A549 (cell line): ENCODE results near the gene C1orf50. TPM values are rescaled to one million over a fixed set of nuclear protein-coding genes. Genes with fewer than 3 reads are reported as not detected.

Experiments
- ATAC-seq, 2 experiments: fragments of 200-7000 bp in 1 of 2; fragments of >200 bp in 1 of 2; cut with Nextera tagmentation in 1 of 2; cut with Tn5 transposase in 1 of 2; 3 replicates each; pipeline versions ENCODE4 v1.8.0 to v1.9.1; 2018 to 2020; ENCODE audit warnings: mild to moderate bottlenecking in 1 of 2, moderate library complexity in 1 of 2
- CTCF ChIA-PET: fragments of 300-600 bp; sonication (Branson Sonifier 250); formaldehyde crosslinking; extraction: SDS; loops from one replicate; lab custom pipeline; 2021; ENCODE audit warnings: antibody characterized with exemption, inconsistent platforms; lab: Yijun Ruan, JAX
- POLR2A ChIA-PET: fragments of 350-600 bp; formaldehyde crosslinking; extraction: SDS; loops from one replicate; lab custom pipeline; 2021; ENCODE audit warnings: antibody characterized with exemption, inconsistent platforms; lab: Yijun Ruan, JAX
- DNase-seq, 2 experiments: peaks; one replicate each; pipeline versions ENCODE4 v3.0.0 to v3.0.0-alpha.2; 2011 to 2016; ENCODE audit warnings: low read depth in 1 of 2, low spot score in 1 of 2
- FAIRE-seq: peaks from 2 replicates; lab custom pipeline; 2011; peaks lifted over from hg19 to GRCh38; lab: Jason Lieb, UNC
- H3K27ac ChIP-seq, 2 experiments: fragments of >200 bp; sonication (Bioruptor Twin); formaldehyde crosslinking; 3 replicates each; pipeline ENCODE4 v1.5.1; 2016 to 2017
- H3K4me1 ChIP-seq: fragments of >200 bp; sonication (Bioruptor Twin); formaldehyde crosslinking; 3 replicates; pipeline ENCODE4 v1.6.1; 2016
- H3K4me2 ChIP-seq: fragments of >200 bp; sonication (Bioruptor Twin); formaldehyde crosslinking; 3 replicates; pipeline ENCODE4 v1.6.1; 2016
- H3K4me3 ChIP-seq: fragments of >200 bp; sonication (Bioruptor Twin); formaldehyde crosslinking; 3 replicates; pipeline ENCODE4 v1.5.1; 2016
- H3K9me3 ChIP-seq: fragments of >200 bp; sonication (Bioruptor Twin); formaldehyde crosslinking; 3 replicates; pipeline ENCODE4 v1.6.1; 2016
- CBX8 ChIP-seq: fragments of 200-600 bp; sonication (generic); IDR thresholded peaks from 2 replicates; pipeline ENCODE4 v1.6.1; 2016
- CHD2 ChIP-seq: fragments of 150-350 bp; IDR thresholded peaks from 2 replicates; pipeline ENCODE4 v1.6.1; 2014; ENCODE audit warnings: low read length; ENCODE audit not compliant: partially characterized antibody
- CTCF ChIP-seq: fragments of >200 bp; sonication (Bioruptor Twin); formaldehyde crosslinking; IDR thresholded peaks from 3 replicates; pipeline ENCODE4 v1.5.1; 2016
- E2F6 ChIP-seq: IDR thresholded peaks from 2 replicates; pipeline ENCODE4 v1.6.1; 2012; ENCODE audit warnings: low read depth, borderline replicate concordance
- ESRRA ChIP-seq: fragments of 150-350 bp; IDR thresholded peaks from 2 replicates; pipeline ENCODE4 v1.6.1; 2014; ENCODE audit warnings: mild to moderate bottlenecking, low read length, borderline replicate concordance
- FOSB ChIP-seq: fragments of 250-450 bp; sonication (Bioruptor Pico); IDR thresholded peaks from 2 replicates; pipeline ENCODE4 v1.5.0; 2020; ENCODE audit warnings: mild to moderate bottlenecking, moderate library complexity
- FOSL2 ChIP-seq, 2 experiments: fragments of 450-650 bp in 1 of 2; fragments of >200 bp in 1 of 2; sonication (Bioruptor Twin) in 1 of 2; formaldehyde crosslinking; IDR thresholded peaks; 2 replicates each; pipeline versions ENCODE4 v1.5.0 to v1.6.1; 2016 to 2020; ENCODE audit warnings: mild to moderate bottlenecking in 1 of 2, moderate library complexity in 1 of 2
- HDAC2 ChIP-seq: fragments of 200-600 bp; sonication (generic); IDR thresholded peaks from 2 replicates; pipeline ENCODE4 v1.6.1; 2016
- HES2 ChIP-seq: fragments of >200 bp; sonication (Bioruptor Twin); formaldehyde crosslinking; IDR thresholded peaks from 2 replicates; pipeline ENCODE4 v1.6.1; 2016
- HOXA7 ChIP-seq: fragments of 250-450 bp; sonication (Bioruptor Pico); IDR thresholded peaks from 2 replicates; pipeline ENCODE4 v1.5.0; 2020; ENCODE audit warnings: mild to moderate bottlenecking, moderate library complexity
- HOXB13 ChIP-seq: fragments of 250-450 bp; sonication (Bioruptor Pico); IDR thresholded peaks from 2 replicates; pipeline ENCODE4 v1.5.0; 2020; ENCODE audit warnings: low read depth, mild to moderate bottlenecking, moderate library complexity
- HOXB5 ChIP-seq: fragments of 250-450 bp; sonication (Bioruptor Pico); IDR thresholded peaks from 2 replicates; pipeline ENCODE4 v1.5.0; 2020; ENCODE audit warnings: mild to moderate bottlenecking, moderate library complexity
- JUNB ChIP-seq: fragments of >200 bp; sonication (Bioruptor Twin); formaldehyde crosslinking; IDR thresholded peaks from 2 replicates; pipeline ENCODE4 v1.6.1; 2016
- MAZ ChIP-seq: fragments of 150-350 bp; IDR thresholded peaks from 2 replicates; pipeline ENCODE4 v1.6.1; 2014; ENCODE audit warnings: antibody characterized with exemption, low read depth, low read length, borderline replicate concordance
- MYC ChIP-seq: IDR thresholded peaks from 2 replicates; pipeline ENCODE4 v1.6.1; 2012; ENCODE audit warnings: mild to moderate bottlenecking, inconsistent platforms, low read length, improper control_type of control experiment, borderline replicate concordance
- NR3C1 ChIP-seq: fragments of >200 bp; sonication (Bioruptor Twin); formaldehyde crosslinking; IDR thresholded peaks from 3 replicates; pipeline ENCODE4 v1.6.1; 2017
- PHF8 ChIP-seq: fragments of 200-600 bp; sonication (generic); IDR thresholded peaks from 2 replicates; pipeline ENCODE4 v1.6.1; 2016; ENCODE audit warnings: low read depth, mild to moderate bottlenecking, antibody characterized with exemption, moderate library complexity, borderline replicate concordance
- POLR2A ChIP-seq: IDR thresholded peaks from 2 replicates; pipeline ENCODE4 v1.6.1; 2012; ENCODE audit warnings: mild to moderate bottlenecking, low read length
- POLR2AphosphoS2 ChIP-seq: conservative IDR thresholded peaks from 2 replicates; pipeline ENCODE4 v1.6.1; 2012; ENCODE audit warnings: low read length, improper control_type of control experiment, inconsistent platforms
- RAD21 ChIP-seq, 2 experiments: fragments of >200 bp in 1 of 2; sonication (Bioruptor Twin) in 1 of 2; formaldehyde crosslinking in 1 of 2; IDR thresholded peaks in 1 of 2; conservative IDR thresholded peaks in 1 of 2; 2 replicates in 1 of 2; 3 replicates in 1 of 2; pipeline ENCODE4 v1.6.1; 2012 to 2018; ENCODE audit warnings: inconsistent platforms in 1 of 2
- REST ChIP-seq: fragments of 200-600 bp; sonication (generic); IDR thresholded peaks from 2 replicates; pipeline ENCODE4 v1.6.1; 2016; ENCODE audit warnings: antibody characterized with exemption, mild to moderate bottlenecking, moderate library complexity
- SMC3 ChIP-seq: fragments of >200 bp; sonication (Bioruptor Twin); formaldehyde crosslinking; IDR thresholded peaks from 3 replicates; pipeline ENCODE4 v1.6.1; 2018; ENCODE audit warnings: inconsistent platforms
- SREBF2 ChIP-seq: fragments of 450-650 bp; IDR thresholded peaks from 2 replicates; pipeline ENCODE4 v1.6.1; 2014; ENCODE audit warnings: mild to moderate bottlenecking, moderate library complexity
- USF2 ChIP-seq: fragments of 450-650 bp; IDR thresholded peaks from 2 replicates; pipeline ENCODE4 v1.6.1; 2014; ENCODE audit warnings: antibody characterized with exemption
- ZFP36 ChIP-seq: fragments of 450-650 bp; IDR thresholded peaks from 2 replicates; pipeline ENCODE4 v1.6.1; 2014; ENCODE audit warnings: borderline replicate concordance; ENCODE audit not compliant: partially characterized antibody
- ZNF302 ChIP-seq: fragments of 250-450 bp; sonication (Bioruptor Pico); IDR thresholded peaks from 2 replicates; pipeline ENCODE4 v1.9.0; 2021; ENCODE audit warnings: inconsistent platforms, mild to moderate bottlenecking, moderate library complexity
- WGBS: methylation state at CpG from one replicate; pipeline ENCODE4 v1.1.6; 2017; ENCODE audit errors: missing lambda C conversion rate; 5-methylcytosine and 5-hydroxymethylcytosine counted together
- polyA plus RNA-seq, 4 experiments: library from polyadenylated mRNA; depleted of rRNA in 3 of 4; stranded (reverse); fragments of >200 nt; fragmentation: RNase III in 1 of 4; extraction: RNeasy Plus Mini Kit Qiagen cat#74134 plus additional on column Dnase treatment in 1 of 4; gene quantifications; 2 replicates in 3 of 4; 3 replicates in 1 of 4; pipeline ENCODE4 v1.2.3, GENCODE V29; 2011 to 2017

Gene C1orf50
- polyA plus RNA-seq, 2 of the 4 experiments (the other 2 are of a cell fraction) = 1.9 to 2.6 TPM

GRCh38 chr1:42730988-42731387 is 36.1 kb upstream of the C1orf50 start:
- Histone ChIP-seq H3K4me1 (0 out of 3 replicates have a peak, but pooled peaks cover 3% of the 10 kb centered on the region), H3K4me2 (no peak overlapping the region), H3K27ac (no peak overlapping the region), H3K9me3 (no peaks in the 10 kb centered on the region), H3K4me3 (no peak overlapping the region)
- WGBS = 53% methylated on average over 4 of the region's 4 CpGs
- ATAC-seq (no peak), FAIRE-seq (no peak), DNase-seq (peak in 1 of 2 experiments; percentile 36)
- POLR2A ChIA-PET = no interaction called here
- no peak for TF ChIP-seq HOXB13 (CRISPR knock-in tag)
- no peak for TF ChIP-seq SREBF2
- no peak for TF ChIP-seq MAZ
- TF ChIP-seq POLR2AphosphoS2 = no peak
- no peak for TF ChIP-seq USF2
- TF ChIP-seq E2F6 = no peak
- no peak for TF ChIP-seq FOSL2 (IDR thresholded peaks at IDR 0.05)
- peak; percentile 30; the same call in 1 of the 2 replicates for TF ChIP-seq FOSL2 (CRISPR knock-in tag; IDR thresholded peaks at IDR 0.05)
- no peak for TF ChIP-seq FOSB (CRISPR knock-in tag)
- TF ChIP-seq ESRRA = no peak
- TF ChIP-seq CBX8 = no peak
- peak; percentile 21; the same call in 1 of the 3 replicates for TF ChIP-seq SMC3
- no peak for TF ChIP-seq MYC
- no peak for TF ChIP-seq PHF8
- no peak for TF ChIP-seq CHD2
- 0 out of 3 replicates have a peak, but pooled peaks have one; percentile 18 for TF ChIP-seq CTCF
- peak; percentile 44 to 51; a peak in 4 of 5 replicates for TF ChIP-seq RAD21 (conservative IDR thresholded peaks at IDR 0.05 in 1 of 2, IDR thresholded peaks at IDR 0.05 in 1 of 2)
- no peak for TF ChIP-seq HOXB5 (CRISPR knock-in tag)
- CTCF ChIA-PET = interaction anchor here (0.7 to 1.2 kb wide), 2 partner anchors 16 to 382 kb away, joined by 3 read pairs; no protein-coding TSS in a partner anchor

- H3K4me1 ChIP-seq = 0 out of 3 replicates have a peak, but pooled peaks cover 3% of the 10 kb centered on the region
- no peak overlapping the region for H3K4me3 ChIP-seq
- 73% methylated on average over 2 of the region's 3 CpGs for whole genome bisulfite sequencing
- ATAC-seq (no peak), FAIRE-seq (no peak), DNase-seq (no peak)
- ChIA-PET POLR2A (no interaction called here), CTCF (interaction anchor here (0.6 to 1.8 kb wide), 4 partner anchors 15 to 342 kb away, joined by 3 to 5 read pairs (median 4); no protein-coding TSS in a partner anchor)
- no peak overlapping the region for H3K27ac ChIP-seq
- no peak overlapping the region for H3K4me2 ChIP-seq
- TF ChIP-seq POLR2A (no peak), HES2 (no peak), MAZ (no peak), JUNB (no peak), HDAC2 (no peak), NR3C1 (no peak), FOSB (CRISPR knock-in tag) (no peak), PHF8 (no peak), SREBF2 (no peak), MYC (no peak), HOXA7 (CRISPR knock-in tag) (no peak), E2F6 (no peak), REST (no peak), ZNF302 (no peak), ZFP36 (no peak)
- no peaks in the 10 kb centered on the region for H3K9me3 ChIP-seq
Observed at GRCh38 chr1:42731585-42731984, 35.5 kb upstream of the C1orf50 start.
